ENCODE results near the gene CLASP2. TPM values are rescaled to one million over a fixed set of nuclear protein-coding genes. Genes with fewer than 3 reads are reported as not detected.
A peak's percentile ranks its signal among the peaks of the same experiment; 100 is the strongest.

The CLASP2 gene
- polyA plus RNA-seq, 3 donors: 10.1 to 16.1 (median 13.9) TPM

DNA sequence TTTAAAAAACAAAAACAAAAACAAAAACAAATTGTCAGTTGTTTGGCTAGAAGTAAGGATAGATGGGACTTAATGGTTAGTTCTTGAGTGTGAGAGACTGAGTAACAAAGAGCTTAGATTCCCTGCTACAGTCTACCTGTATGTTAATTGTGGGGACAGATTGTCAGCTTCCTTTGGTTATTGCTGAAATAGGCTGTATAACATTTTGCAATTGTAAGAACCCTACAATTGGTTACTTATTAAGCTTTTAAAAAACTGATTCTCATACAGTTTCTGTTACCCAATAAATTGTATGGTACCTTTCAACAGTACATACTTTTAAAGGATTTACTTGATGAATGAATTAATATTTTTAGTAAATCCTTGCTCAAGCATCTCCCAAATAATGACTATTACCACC, 35.3 kb downstream of the CLASP2 start:
- intact Hi-C loops (cut with micrococcal nuclease): no loop called here
- no peak for DNase-seq
- no peak for TF ChIP-seq CTCF (IDR thresholded peaks at IDR 0.05)
- Histone ChIP-seq H3K4me1 (ENCODE audit: control insufficient read depth in 1 of 2, insufficient read depth in 2 of 2, low read length in 2 of 2) (no peaks in the 10 kb centered on the region), H3K4me3 (replicated peaks in 1 of 3; ENCODE audit: low read depth in 2 of 3, low read length in 3 of 3) (no peak overlapping the region), H3K27ac (ENCODE audit: low read depth in 1 of 2, low read length in 2 of 2) (no peak overlapping the region), H3K9ac (ENCODE audit: insufficient read depth, low read length, poor library complexity, severe bottlenecking) (no peak overlapping the region), H3K27me3 (ENCODE audit: control insufficient read depth in 2 of 2, insufficient read depth in 2 of 2, low read length in 2 of 2) (no peaks in the 10 kb centered on the region), H3K9me3 (replicated peaks in 1 of 2; ENCODE audit: control insufficient read depth in 1 of 2, insufficient read depth in 1 of 2, low read length in 2 of 2) (no peaks in the 10 kb centered on the region), H3K79me2 (ENCODE audit: insufficient read depth, low read length) (no peaks in the 10 kb centered on the region), H3K36me3 (replicated peaks in 1 of 2; ENCODE audit: control insufficient read depth in 1 of 2, insufficient read depth in 2 of 2, low read length in 2 of 2) (peaks cover 47 to 76% of the 10 kb centered on the region in 2 donors), H3K4me2 (replicated peaks; ENCODE audit: extremely low read depth, low read length, poor library complexity, severe bottlenecking) (no peak overlapping the region), H2AFZ (ENCODE audit: insufficient read depth, low read depth, low read length, poor library complexity, severe bottlenecking) (no peak overlapping the region), H4K20me1 (ENCODE audit: insufficient read depth, low read length) (no peaks in the 10 kb centered on the region)
- no peak overlapping the region for H3K4me3 Mint-ChIP-seq
- peaks cover 52 to 68% of the 10 kb centered on the region in 2 donors for H3K36me3 Mint-ChIP-seq
- H3K4me1 Mint-ChIP-seq: no peaks in the 10 kb centered on the region
- no peaks in the 10 kb centered on the region for H3K27me3 Mint-ChIP-seq (ENCODE audit: low read depth in 3 of 3)
- peaks cover 0 to 9% (median 3%) of the 10 kb centered on the region in 7 donors for H3K9me3 Mint-ChIP-seq
- peak overlapping the region in 1 of 7 donors; percentile 40 for H3K27ac Mint-ChIP-seq

- H4K20me1 ChIP-seq (ENCODE audit: insufficient read depth, low read length): no peaks in the 10 kb centered on the region
Observed at GRCh38 chr3:33681667-33682066, 36.4 kb downstream of the CLASP2 start.

More at GRCh38 chr3:33681667-33682066, 36.4 kb downstream of the CLASP2 start:
- no peak overlapping the region for H2AFZ ChIP-seq (ENCODE audit: insufficient read depth, low read depth, low read length, poor library complexity, severe bottlenecking)
- Mint-ChIP-seq H3K4me3 (no peak overlapping the region), H3K4me1 (no peaks in the 10 kb centered on the region), H3K27me3 (ENCODE audit: low read depth in 3 of 3) (no peaks in the 10 kb centered on the region), H3K36me3 (peaks cover 52 to 70% of the 10 kb centered on the region in 2 donors), H3K27ac (peak overlapping the region in 1 of 7 donors; percentile 65), H3K9me3 (peaks cover 2 to 11% (median 4%) of the 10 kb centered on the region in 7 donors)
- no CpG with 5 or more reads among the region's 1 CpG for WGBS (ENCODE audit: insufficient coverage)
- no peaks in the 10 kb centered on the region for H3K9me3 ChIP-seq (replicated peaks in 1 of 2; ENCODE audit: control insufficient read depth in 1 of 2, insufficient read depth in 1 of 2, low read length in 2 of 2)
- no peak overlapping the region for H3K27ac ChIP-seq (ENCODE audit: low read depth in 1 of 2, low read length in 2 of 2)
- H3K9ac ChIP-seq (ENCODE audit: insufficient read depth, low read length, poor library complexity, severe bottlenecking): no peak overlapping the region
- H3K79me2 ChIP-seq (ENCODE audit: insufficient read depth, low read length): no peaks in the 10 kb centered on the region
- H3K27me3 ChIP-seq (ENCODE audit: control insufficient read depth in 2 of 2, insufficient read depth in 2 of 2, low read length in 2 of 2): no peaks in the 10 kb centered on the region
- H3K4me2 ChIP-seq (replicated peaks; ENCODE audit: extremely low read depth, low read length, poor library complexity, severe bottlenecking): no peak overlapping the region
- TF ChIP-seq CTCF (IDR thresholded peaks at IDR 0.05): no peak
- intact Hi-C loops (cut with micrococcal nuclease): no loop called here
- no peaks in the 10 kb centered on the region for H3K4me1 ChIP-seq (ENCODE audit: control insufficient read depth in 1 of 2, insufficient read depth in 2 of 2, low read length in 2 of 2)
- no peak for DNase-seq
- H3K36me3 ChIP-seq (replicated peaks in 1 of 2; ENCODE audit: control insufficient read depth in 1 of 2, insufficient read depth in 2 of 2, low read length in 2 of 2): peaks cover 45 to 67% of the 10 kb centered on the region in 2 donors
- H3K4me3 ChIP-seq (replicated peaks in 1 of 3; ENCODE audit: low read depth in 2 of 3, low read length in 3 of 3): no peak overlapping the region
